Natural killer cell (primary cell): ENCODE data around the gene GSTM5. TPM values are rescaled to one million over a fixed set of nuclear protein-coding genes. Genes with fewer than 3 reads are reported as not detected.
"Not testable (repeated sequence)": the region's sequence is repeated elsewhere in the genome, so short reads cannot be mapped to it uniquely, and the experiment has no call there.

ENCODE experiments used
- ATAC-seq, 3 donors: fragments of 150-1000 bp in 2 of 3; fragments of 200-7000 bp in 1 of 3; cut with Tn5 transposase; 1 replicate in 1 of 3; 2 replicates in 2 of 3; pipeline ENCODE4 v1.10.0; 2021; ENCODE audit warnings: mild to moderate bottlenecking in 2 of 3, moderate library complexity in 2 of 3
- DNase-seq, 2 donors: peaks; one replicate each; pipeline versions ENCODE4 v3.0.0 to v3.0.0-alpha.2; 2013 to 2021; ENCODE audit warnings: mixed read lengths in 1 of 2
- H3K27ac ChIP-seq: one replicate; pipeline ENCODE4 v1.5.1; 2013; ENCODE audit warnings: mild to moderate bottlenecking, low read length
- H3K27me3 ChIP-seq: one replicate; pipeline ENCODE4 v1.6.1; 2013; ENCODE audit warnings: low read length; ENCODE audit not compliant: control insufficient read depth, insufficient read depth
- H3K36me3 ChIP-seq: one replicate; pipeline ENCODE4 v1.6.1; 2013; ENCODE audit warnings: low read length; ENCODE audit not compliant: control insufficient read depth, insufficient read depth
- H3K4me1 ChIP-seq: one replicate; pipeline ENCODE4 v1.6.1; 2013; ENCODE audit warnings: low read length; ENCODE audit not compliant: control insufficient read depth, insufficient read depth
- H3K4me3 ChIP-seq: one replicate; pipeline ENCODE4 v1.5.1; 2013; ENCODE audit warnings: low read length
- H3K9me3 ChIP-seq: one replicate; pipeline ENCODE4 v1.6.1; 2013; ENCODE audit warnings: low read length; ENCODE audit not compliant: control insufficient read depth, insufficient read depth
- H3K27ac Mint-ChIP-seq, 2 donors: one replicate each; pipeline ENCODE4 v1.8.0; 2022; ENCODE audit warnings: mild to moderate bottlenecking in 2 of 2, mixed read lengths in 2 of 2, moderate library complexity in 1 of 2
- H3K27me3 Mint-ChIP-seq, 2 donors: one replicate each; pipeline ENCODE4 v1.8.0; 2022; ENCODE audit warnings: low read depth in 2 of 2, mixed read lengths in 2 of 2
- H3K36me3 Mint-ChIP-seq: one replicate; pipeline ENCODE4 v1.8.0; 2022; ENCODE audit warnings: mixed read lengths
- H3K4me1 Mint-ChIP-seq, 2 donors: one replicate each; pipeline ENCODE4 v1.8.0; 2022; ENCODE audit warnings: mixed read lengths in 2 of 2
- H3K4me3 Mint-ChIP-seq: one replicate; pipeline ENCODE4 v1.8.0; 2022; ENCODE audit warnings: mild to moderate bottlenecking, moderate library complexity, mixed read lengths
- H3K9me3 Mint-ChIP-seq, 2 donors: one replicate each; pipeline ENCODE4 v1.8.0; 2022; ENCODE audit warnings: mixed read lengths in 2 of 2
- CTCF ChIP-seq: fragments of 200-600 bp; IDR thresholded peaks from one replicate; pipeline ENCODE4 v1.8.0; 2022; ENCODE audit warnings: antibody characterized with exemption
- WGBS: methylation state at CpG from one replicate; pipeline ENCODE4 v1.1.7; 2013; ENCODE audit warnings: missing lambda C conversion rate; ENCODE audit not compliant: insufficient coverage; 5-methylcytosine and 5-hydroxymethylcytosine counted together
- intact Hi-C: fragments of 100-400 bp; cut with micrococcal nuclease; formaldehyde crosslinking; loops from one replicate; pipeline ENCODE4 v1.14.2; 2022
- total RNA-seq, 4 donors: library from RNA; stranded (reverse); fragments of 120-200 nt in 1 of 4; gene quantifications; one replicate each; pipeline versions ENCODE4 v1.2.3 to v1.2.4, GENCODE V29; 2013 to 2022

GSTM5 gene
- total RNA-seq, 3 donors from 2014 or later (not counting 1 experiment from before 2014, with no cell fraction given) = 0.07 to 0.35 TPM; not detected in 1

GRCh38 chr1:109751531-109752260, 39.6 kb downstream of the GSTM5 start:
- Mint-ChIP-seq H3K9me3 (no peaks in the 10 kb centered on the region), H3K4me3 (no peak overlapping the region)
- DNase-seq = no peak

GRCh38 chr1:109754738-109755137, 42.7 kb downstream of the GSTM5 start:
- peaks cover 7 to 16% of the 10 kb centered on the region in 2 donors for H3K27me3 Mint-ChIP-seq
- H3K27ac Mint-ChIP-seq = no peak overlapping the region
- H3K36me3 Mint-ChIP-seq = no peaks in the 10 kb centered on the region
- Histone ChIP-seq H3K36me3 (no peaks in the 10 kb centered on the region), H3K4me3 (no peak overlapping the region), H3K9me3 (no peaks in the 10 kb centered on the region), H3K4me1 (no peaks in the 10 kb centered on the region), H3K27ac (no peak overlapping the region), H3K27me3 (no peaks in the 10 kb centered on the region)
- H3K4me3 Mint-ChIP-seq = no peak overlapping the region
- intact Hi-C loops = no loop called here
- ATAC-seq (no peak), DNase-seq (no peak)
- no peaks in the 10 kb centered on the region for H3K4me1 Mint-ChIP-seq
- TF ChIP-seq CTCF = no peak
- WGBS = 93% methylated on average over 2 of the region's 2 CpGs
- H3K9me3 Mint-ChIP-seq = no peaks in the 10 kb centered on the region

More at GRCh38 chr1:109751531-109752260, 39.6 kb downstream of the GSTM5 start:
- no peaks in the 10 kb centered on the region for H3K4me1 Mint-ChIP-seq
- H3K27ac ChIP-seq = no peak overlapping the region
- no peak overlapping the region for H3K4me3 ChIP-seq
- no peaks in the 10 kb centered on the region for H3K27me3 ChIP-seq
- H3K9me3 ChIP-seq = no peaks in the 10 kb centered on the region
- TF ChIP-seq CTCF = no peak
- H3K27me3 Mint-ChIP-seq = peaks cover 14 to 24% of the 10 kb centered on the region in 2 donors
- H3K27ac Mint-ChIP-seq = no peak overlapping the region
- H3K4me1 ChIP-seq = no peaks in the 10 kb centered on the region
- ATAC-seq = no peak
- H3K36me3 Mint-ChIP-seq = no peaks in the 10 kb centered on the region
- no peaks in the 10 kb centered on the region for H3K36me3 ChIP-seq
- WGBS = 87% methylated on average over 12 of the region's 12 CpGs
- intact Hi-C loops = no loop called here

- peak in 1 of 2 donors; percentile 4 for DNase-seq
- H3K27ac Mint-ChIP-seq, intact Hi-C loops, H3K9me3 Mint-ChIP-seq, H3K9me3 ChIP-seq, H3K36me3 ChIP-seq, H3K4me3 ChIP-seq, H3K4me1 ChIP-seq, H3K4me1 Mint-ChIP-seq, H3K36me3 Mint-ChIP-seq, H3K27me3 ChIP-seq, H3K4me3 Mint-ChIP-seq, ATAC-seq, H3K27ac ChIP-seq: not testable (repeated sequence)
- peaks cover 7 to 12% of the 10 kb centered on the region in 2 donors for H3K27me3 Mint-ChIP-seq
- 95% methylated on average over 5 of the region's 5 CpGs for WGBS
Measured at GRCh38 chr1:109756325-109756724, 44.3 kb downstream of the GSTM5 start.

- Histone ChIP-seq H3K4me1 (no peaks in the 10 kb centered on the region), H3K4me3 (no peak overlapping the region), H3K36me3 (no peaks in the 10 kb centered on the region), H3K9me3 (no peaks in the 10 kb centered on the region), H3K27me3 (no peaks in the 10 kb centered on the region), H3K27ac (no peak overlapping the region)
- 87% methylated on average over 7 of the region's 7 CpGs for WGBS
- Mint-ChIP-seq H3K27ac (no peak overlapping the region), H3K9me3 (no peaks in the 10 kb centered on the region), H3K4me1 (no peaks in the 10 kb centered on the region), H3K36me3 (no peaks in the 10 kb centered on the region), H3K27me3 (peaks cover 6 to 7% of the 10 kb centered on the region in 2 donors), H3K4me3 (no peak overlapping the region)
- intact Hi-C loops = no loop called here
- ATAC-seq (no peak), DNase-seq (peak in 1 of 2 donors; percentile 13)
- TF ChIP-seq CTCF = no peak
Measured at GRCh38 chr1:109756848-109757521, 44.9 kb downstream of the GSTM5 start.
